Natural killer cell (primary cell): ENCODE measurements around the gene FERD3L. TPM values are rescaled to one million over a fixed set of nuclear protein-coding genes. Genes with fewer than 3 reads are reported as not detected.

Experiments
- ATAC-seq, 3 donors: fragments of 150-1000 bp in 2 of 3; fragments of 200-7000 bp in 1 of 3; cut with Tn5 transposase; 1 replicate in 1 of 3; 2 replicates in 2 of 3; pipeline ENCODE4 v1.10.0; 2021; ENCODE audit warnings: mild to moderate bottlenecking in 2 of 3, moderate library complexity in 2 of 3
- DNase-seq, 2 donors: peaks; one replicate each; pipeline versions ENCODE4 v3.0.0 to v3.0.0-alpha.2; 2013 to 2021; ENCODE audit warnings: mixed read lengths in 1 of 2
- H3K27ac ChIP-seq: one replicate; pipeline ENCODE4 v1.5.1; 2013; ENCODE audit warnings: mild to moderate bottlenecking, low read length
- H3K27me3 ChIP-seq: one replicate; pipeline ENCODE4 v1.6.1; 2013; ENCODE audit warnings: low read length; ENCODE audit not compliant: control insufficient read depth, insufficient read depth
- H3K36me3 ChIP-seq: one replicate; pipeline ENCODE4 v1.6.1; 2013; ENCODE audit warnings: low read length; ENCODE audit not compliant: control insufficient read depth, insufficient read depth
- H3K4me1 ChIP-seq: one replicate; pipeline ENCODE4 v1.6.1; 2013; ENCODE audit warnings: low read length; ENCODE audit not compliant: control insufficient read depth, insufficient read depth
- H3K4me3 ChIP-seq: one replicate; pipeline ENCODE4 v1.5.1; 2013; ENCODE audit warnings: low read length
- H3K9me3 ChIP-seq: one replicate; pipeline ENCODE4 v1.6.1; 2013; ENCODE audit warnings: low read length; ENCODE audit not compliant: control insufficient read depth, insufficient read depth
- H3K27ac Mint-ChIP-seq, 2 donors: one replicate each; pipeline ENCODE4 v1.8.0; 2022; ENCODE audit warnings: mild to moderate bottlenecking in 2 of 2, mixed read lengths in 2 of 2, moderate library complexity in 1 of 2
- H3K27me3 Mint-ChIP-seq, 2 donors: one replicate each; pipeline ENCODE4 v1.8.0; 2022; ENCODE audit warnings: low read depth in 2 of 2, mixed read lengths in 2 of 2
- H3K36me3 Mint-ChIP-seq: one replicate; pipeline ENCODE4 v1.8.0; 2022; ENCODE audit warnings: mixed read lengths
- H3K4me1 Mint-ChIP-seq, 2 donors: one replicate each; pipeline ENCODE4 v1.8.0; 2022; ENCODE audit warnings: mixed read lengths in 2 of 2
- H3K4me3 Mint-ChIP-seq: one replicate; pipeline ENCODE4 v1.8.0; 2022; ENCODE audit warnings: mild to moderate bottlenecking, moderate library complexity, mixed read lengths
- H3K9me3 Mint-ChIP-seq, 2 donors: one replicate each; pipeline ENCODE4 v1.8.0; 2022; ENCODE audit warnings: mixed read lengths in 2 of 2
- WGBS: methylation state at CpG from one replicate; pipeline ENCODE4 v1.1.7; 2013; ENCODE audit warnings: missing lambda C conversion rate; ENCODE audit not compliant: insufficient coverage; 5-methylcytosine and 5-hydroxymethylcytosine counted together
- intact Hi-C: fragments of 100-400 bp; cut with micrococcal nuclease; formaldehyde crosslinking; loops from one replicate; pipeline ENCODE4 v1.14.2; 2022
- total RNA-seq, 4 donors: library from RNA; stranded (reverse); fragments of 120-200 nt in 1 of 4; gene quantifications; one replicate each; pipeline versions ENCODE4 v1.2.3 to v1.2.4, GENCODE V29; 2013 to 2022
- TF ChIP-seq, protein P1 (sequence below): fragments of 200-600 bp; IDR thresholded peaks from one replicate; pipeline ENCODE4 v1.8.0; 2022; ENCODE audit warnings: antibody characterized with exemption

The FERD3L gene
- total RNA-seq, 3 donors from 2014 or later (not counting 1 experiment from before 2014, with no cell fraction given), result not detected

DNA sequence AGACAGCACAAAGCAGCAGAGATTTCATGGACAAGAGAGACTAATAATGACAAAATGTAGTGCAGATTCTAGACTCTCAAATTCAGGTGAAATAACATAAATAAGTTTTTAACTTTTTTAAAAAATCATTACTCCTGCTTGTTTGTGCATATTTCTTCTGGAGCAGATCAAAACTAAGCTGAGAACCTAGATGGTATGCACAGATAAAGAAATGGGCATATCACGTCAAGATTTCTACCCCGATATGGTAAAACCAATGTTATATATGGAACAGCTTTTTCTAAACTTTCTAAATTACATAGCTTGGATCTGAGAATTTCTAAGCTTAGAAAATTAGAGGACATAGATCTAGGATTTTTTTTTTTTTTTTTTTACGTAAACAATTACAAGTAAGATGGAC lies 46.0 kb downstream of the FERD3L start:
- H3K9me3 Mint-ChIP-seq, result no peaks in the 10 kb centered on the region
- no peak overlapping the region for H3K27ac Mint-ChIP-seq
- peaks cover 17 to 23% of the 10 kb centered on the region in 2 donors for H3K27me3 Mint-ChIP-seq
- no peak overlapping the region for H3K4me3 ChIP-seq
- H3K4me3 Mint-ChIP-seq, result no peak overlapping the region
- no peak for DNase-seq
- no peaks in the 10 kb centered on the region for H3K9me3 ChIP-seq
- TF ChIP-seq, protein P1, sequence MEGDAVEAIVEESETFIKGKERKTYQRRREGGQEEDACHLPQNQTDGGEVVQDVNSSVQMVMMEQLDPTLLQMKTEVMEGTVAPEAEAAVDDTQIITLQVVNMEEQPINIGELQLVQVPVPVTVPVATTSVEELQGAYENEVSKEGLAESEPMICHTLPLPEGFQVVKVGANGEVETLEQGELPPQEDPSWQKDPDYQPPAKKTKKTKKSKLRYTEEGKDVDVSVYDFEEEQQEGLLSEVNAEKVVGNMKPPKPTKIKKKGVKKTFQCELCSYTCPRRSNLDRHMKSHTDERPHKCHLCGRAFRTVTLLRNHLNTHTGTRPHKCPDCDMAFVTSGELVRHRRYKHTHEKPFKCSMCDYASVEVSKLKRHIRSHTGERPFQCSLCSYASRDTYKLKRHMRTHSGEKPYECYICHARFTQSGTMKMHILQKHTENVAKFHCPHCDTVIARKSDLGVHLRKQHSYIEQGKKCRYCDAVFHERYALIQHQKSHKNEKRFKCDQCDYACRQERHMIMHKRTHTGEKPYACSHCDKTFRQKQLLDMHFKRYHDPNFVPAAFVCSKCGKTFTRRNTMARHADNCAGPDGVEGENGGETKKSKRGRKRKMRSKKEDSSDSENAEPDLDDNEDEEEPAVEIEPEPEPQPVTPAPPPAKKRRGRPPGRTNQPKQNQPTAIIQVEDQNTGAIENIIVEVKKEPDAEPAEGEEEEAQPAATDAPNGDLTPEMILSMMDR, result no peak
- no peaks in the 10 kb centered on the region for H3K36me3 Mint-ChIP-seq
- peaks cover 13% of the 10 kb centered on the region for H3K27me3 ChIP-seq
- H3K36me3 ChIP-seq, result no peaks in the 10 kb centered on the region
- H3K4me1 ChIP-seq, result no peaks in the 10 kb centered on the region
- WGBS, result 86% methylated on average over 1 of the region's 3 CpGs
- H3K4me1 Mint-ChIP-seq, result no peaks in the 10 kb centered on the region
- intact Hi-C loops, result no loop called here
- ATAC-seq, result no peak
- no peak overlapping the region for H3K27ac ChIP-seq

DNA sequence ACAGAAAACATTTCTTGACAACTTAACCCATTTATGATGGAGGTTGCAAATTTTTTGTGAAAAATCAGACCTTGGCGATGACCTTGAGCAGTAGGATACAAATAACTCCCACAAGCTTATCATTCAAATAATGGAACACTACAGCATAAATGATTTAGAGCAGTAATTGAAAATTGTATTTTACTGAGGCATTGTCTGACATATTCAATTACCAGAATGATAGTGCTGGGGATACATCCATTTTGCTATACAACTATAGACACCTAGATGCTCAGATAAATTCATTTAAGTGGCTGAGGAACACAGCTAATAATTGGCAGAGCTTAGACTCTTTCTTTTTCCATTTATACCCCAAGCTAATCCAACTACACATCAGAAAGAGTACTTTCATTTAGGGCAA lies 46.7 kb downstream of the FERD3L start:
- Histone ChIP-seq H3K4me3 (no peak overlapping the region), H3K36me3 (no peaks in the 10 kb centered on the region), H3K4me1 (no peaks in the 10 kb centered on the region), H3K27ac (no peak overlapping the region), H3K27me3 (peaks cover 12% of the 10 kb centered on the region), H3K9me3 (no peaks in the 10 kb centered on the region)
- Mint-ChIP-seq H3K36me3 (no peaks in the 10 kb centered on the region), H3K9me3 (no peaks in the 10 kb centered on the region), H3K27ac (no peak overlapping the region), H3K27me3 (peaks cover 18 to 19% of the 10 kb centered on the region in 2 donors), H3K4me1 (no peaks in the 10 kb centered on the region), H3K4me3 (no peak overlapping the region)
- intact Hi-C loops, result no loop called here
- ATAC-seq (no peak), DNase-seq (no peak)
- TF ChIP-seq, protein P1, result no peak
- whole genome bisulfite sequencing, result no CpG with 5 or more reads among the region's 1 CpG

DNA sequence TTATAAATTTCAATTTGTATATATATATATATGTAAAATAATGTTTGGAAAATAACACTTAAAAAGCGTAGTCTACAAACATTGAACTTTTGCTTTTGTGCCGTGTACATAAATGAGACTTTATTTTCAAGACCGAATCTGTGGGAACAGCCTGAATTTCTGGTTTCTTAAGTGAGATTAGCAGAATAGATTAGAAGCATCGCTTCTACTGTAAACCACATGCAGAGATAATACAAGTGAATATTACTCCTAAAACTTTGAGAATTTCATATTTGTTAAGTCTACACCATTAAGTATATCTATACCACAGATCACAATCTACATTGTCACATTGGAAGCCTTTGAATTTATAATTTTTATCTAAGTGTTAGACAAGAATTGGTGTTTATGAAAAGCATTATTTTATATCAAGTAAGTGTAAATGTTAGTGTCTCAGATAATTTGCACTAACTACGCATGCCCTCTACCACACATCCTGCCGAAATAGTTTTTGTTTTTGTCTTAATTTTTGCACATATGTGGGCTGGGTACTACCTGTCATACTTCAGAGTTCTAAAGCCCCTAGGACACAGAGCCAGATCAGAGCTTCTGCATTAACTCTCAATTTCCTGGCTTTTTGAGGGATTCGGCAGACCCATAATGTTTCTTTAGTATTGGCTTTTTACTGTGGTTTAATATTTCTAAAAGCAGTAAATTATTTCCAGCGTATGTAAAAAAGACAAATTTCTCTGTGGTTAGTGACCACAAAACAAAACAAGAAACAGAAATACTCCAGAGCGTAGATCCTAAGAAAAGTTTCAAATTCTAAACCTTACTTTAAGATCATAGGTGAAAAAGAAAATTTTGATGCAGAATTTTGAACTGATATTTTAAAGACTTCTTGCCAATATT lies 47.8 kb downstream of the FERD3L start:
- intact Hi-C loops, result no loop called here
- Histone ChIP-seq H3K27me3 (peaks cover 12% of the 10 kb centered on the region), H3K4me3 (no peak overlapping the region), H3K9me3 (no peaks in the 10 kb centered on the region), H3K36me3 (no peaks in the 10 kb centered on the region), H3K27ac (no peak overlapping the region), H3K4me1 (no peaks in the 10 kb centered on the region)
- DNase-seq (no peak), ATAC-seq (no peak)
- Mint-ChIP-seq H3K27me3 (peaks cover 10 to 12% of the 10 kb centered on the region in 2 donors), H3K4me3 (no peak overlapping the region), H3K4me1 (no peaks in the 10 kb centered on the region), H3K36me3 (no peaks in the 10 kb centered on the region), H3K9me3 (no peaks in the 10 kb centered on the region), H3K27ac (no peak overlapping the region)
- TF ChIP-seq, protein P1, result no peak
- 88% methylated on average over 4 of the region's 9 CpGs for WGBS
